Stimulated activated CD4-positive, alpha-beta T cell treated with anti-CD3 and anti-CD28 coated beads, Interleukin-15, amount 100 ng/mL, for 1 hour (primary cell): ENCODE data around the gene C1orf167.

Source experiments
- DNase-seq, 2 donors: peaks; one replicate each; pipeline ENCODE4 v3.0.0-alpha.2; 2020; ENCODE audit warnings: low read depth in 1 of 2, low spot score in 1 of 2

Gene C1orf167

DNA sequence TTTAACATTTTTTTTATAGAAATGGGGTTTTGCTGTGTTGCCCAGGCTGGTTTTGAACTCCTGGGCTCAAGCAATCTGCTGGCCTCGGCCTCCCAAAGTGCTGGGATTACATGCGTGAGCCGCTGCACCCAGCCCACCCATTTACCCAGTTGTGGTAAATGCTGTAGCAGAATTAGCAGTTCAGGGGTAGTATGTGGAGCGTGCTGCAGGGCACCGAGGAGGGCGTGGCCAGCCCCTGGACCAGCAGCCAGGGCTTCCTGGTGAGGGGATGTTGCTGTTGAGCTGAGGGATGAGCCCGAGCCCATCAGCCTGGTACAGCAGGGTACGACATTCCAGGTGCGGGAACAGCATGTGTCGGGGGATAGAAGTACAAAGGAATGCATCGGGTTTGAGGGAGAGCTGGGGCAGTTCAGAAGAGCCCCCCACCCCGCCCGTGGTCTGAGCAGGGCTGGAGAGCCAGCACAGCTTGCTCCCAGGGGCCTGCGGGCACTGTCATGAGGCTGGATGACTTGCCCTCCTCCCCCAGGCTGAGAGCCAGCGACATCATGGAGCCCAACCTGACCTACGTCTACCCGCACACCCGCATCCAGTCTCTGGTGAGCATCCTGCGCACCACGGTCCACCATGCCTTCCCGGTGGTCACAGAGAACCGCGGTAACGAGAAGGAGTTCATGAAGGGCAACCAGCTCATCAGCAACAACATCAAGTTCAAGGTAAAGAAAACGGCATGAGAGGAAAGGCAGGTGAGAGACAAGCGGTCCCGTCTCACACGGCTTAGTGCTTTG lies 73.6 kb downstream of the C1orf167 start:
- no peak for DNase-seq

DNA sequence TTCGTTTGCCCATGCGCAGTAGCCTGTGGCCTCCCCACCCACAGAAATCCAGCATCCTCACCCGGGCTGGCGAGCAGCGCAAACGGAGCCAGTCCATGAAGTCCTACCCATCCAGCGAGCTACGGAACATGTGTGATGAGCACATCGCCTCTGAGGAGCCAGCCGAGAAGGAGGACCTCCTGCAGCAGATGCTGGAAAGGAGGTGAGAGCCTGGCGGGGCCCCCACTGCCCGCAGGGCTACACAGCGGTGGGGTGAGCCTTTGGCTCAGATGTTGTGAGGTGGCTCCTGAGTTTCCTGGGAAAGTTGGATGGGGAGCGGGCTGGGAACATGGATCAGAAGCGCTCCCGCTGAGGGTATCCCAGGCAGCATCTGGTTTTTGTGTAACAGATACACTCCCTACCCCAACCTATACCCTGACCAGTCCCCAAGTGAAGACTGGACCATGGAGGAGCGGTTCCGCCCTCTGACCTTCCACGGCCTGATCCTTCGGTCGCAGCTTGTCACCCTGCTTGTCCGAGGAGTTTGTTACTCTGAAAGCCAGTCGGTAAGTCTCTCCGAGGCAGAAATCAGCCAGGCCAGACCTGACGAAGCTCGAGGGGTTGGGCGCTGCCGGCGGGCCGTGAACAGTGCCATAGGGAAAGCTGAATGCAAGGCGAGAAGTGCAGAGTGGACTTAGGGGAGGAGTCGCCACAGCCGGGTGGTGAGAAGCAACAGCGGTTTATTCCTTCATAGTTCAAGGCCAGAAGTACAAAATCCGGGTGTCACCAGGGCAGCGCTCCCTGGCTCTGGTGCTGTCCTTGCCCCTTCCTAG lies 75.2 kb downstream of the C1orf167 start:
- DNase-seq, result no peak

DNA sequence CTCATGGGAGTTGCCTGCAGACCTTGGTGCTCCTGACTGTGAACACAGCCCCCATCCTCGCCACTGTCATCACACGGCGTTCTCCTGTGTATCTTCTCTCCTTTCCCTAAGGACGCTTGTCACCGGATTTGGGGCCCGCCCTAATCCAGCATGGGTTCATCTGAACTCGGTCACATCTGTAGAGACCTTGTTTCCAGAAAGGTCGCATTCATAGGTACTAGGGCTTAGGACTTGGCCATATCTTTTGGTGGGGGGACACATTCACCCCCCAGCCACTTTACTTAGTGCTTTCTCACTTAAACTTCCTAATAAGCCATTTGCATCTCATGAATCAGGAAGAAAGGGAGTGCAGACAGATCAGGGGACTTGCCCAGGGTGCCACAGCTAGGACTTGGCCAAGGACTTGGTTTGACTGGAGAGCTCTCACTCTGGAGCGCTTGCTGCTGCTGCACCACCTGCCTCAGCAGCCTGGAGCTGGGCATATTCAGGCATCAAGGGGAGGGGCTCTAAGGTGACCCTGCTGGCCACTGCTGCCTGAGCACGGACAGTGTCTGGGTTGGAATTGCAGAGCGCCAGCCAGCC lies 75.9 kb downstream of the C1orf167 start:
- DNase-seq, result no peak

DNA sequence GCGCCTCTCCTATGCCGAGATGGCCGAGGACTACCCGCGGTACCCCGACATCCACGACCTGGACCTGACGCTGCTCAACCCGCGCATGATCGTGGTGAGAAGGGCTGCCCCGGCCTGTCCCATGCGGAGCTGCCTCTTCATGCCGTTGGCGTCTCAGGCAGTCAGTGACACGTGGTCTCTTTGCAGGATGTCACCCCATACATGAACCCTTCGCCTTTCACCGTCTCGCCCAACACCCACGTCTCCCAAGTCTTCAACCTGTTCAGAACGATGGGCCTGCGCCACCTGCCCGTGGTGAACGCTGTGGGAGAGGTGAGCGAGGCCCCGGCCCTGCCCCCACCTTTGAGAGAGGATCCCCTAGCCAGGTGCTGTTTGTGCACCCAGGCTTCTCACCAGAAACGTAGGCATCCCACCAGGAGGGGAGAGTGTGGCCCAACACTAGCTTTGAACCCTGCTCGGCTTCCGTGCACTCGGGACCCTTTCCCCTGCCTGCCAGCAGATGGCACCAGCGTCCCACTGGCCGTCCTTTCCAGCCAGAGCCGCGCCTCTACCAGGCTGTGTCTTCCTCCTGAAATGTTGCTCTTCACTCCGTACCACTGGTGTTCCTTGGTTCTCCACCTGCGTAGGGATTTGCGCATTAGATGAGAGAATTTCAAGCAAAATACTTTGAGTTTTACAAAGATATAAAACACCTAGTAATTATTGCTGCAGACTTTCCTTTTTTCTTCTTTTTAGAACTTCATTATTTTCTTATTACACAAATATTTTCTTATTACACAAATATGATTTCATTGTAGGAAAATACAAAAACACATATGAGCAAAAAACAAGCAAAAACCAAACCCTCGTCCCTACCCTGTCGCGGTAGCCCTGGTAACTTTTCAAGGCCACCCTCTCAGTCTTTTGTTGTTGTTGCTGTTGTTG lies 76.6 kb downstream of the C1orf167 start:
- DNase-seq, result peak; percentile 60 to 67
